Neural cell (in vitro differentiated cells): ENCODE results near the gene ARL6IP5. TPM values are rescaled to one million over a fixed set of nuclear protein-coding genes. Genes with fewer than 3 reads are reported as not detected.

Experiments used
- H2AFZ ChIP-seq: fragments of 200-600, 300-800 bp; sonication (generic), shearing (Covaris generic); 2 replicates; pipeline ENCODE4 v1.6.0; 2014; ENCODE audit warnings: low read depth, mild to moderate bottlenecking, antibody characterized with exemption, low read length, moderate library complexity
- H3F3A ChIP-seq: fragments of 200-600 bp; shearing (Covaris generic); 2 replicates; pipeline ENCODE4 v1.6.1; 2016; ENCODE audit warnings: mild to moderate bottlenecking, moderate library complexity, mixed read lengths, antibody characterized with exemption, low read length; ENCODE audit not compliant: insufficient read depth, poor library complexity, severe bottlenecking
- H3K27ac ChIP-seq: fragments of 200-600, 300-800 bp; sonication (generic), shearing (Covaris generic); 2 replicates; pipeline ENCODE4 v1.5.1; 2014; ENCODE audit warnings: mild to moderate bottlenecking, low read length, moderate library complexity
- H3K27me3 ChIP-seq: fragments of 300-800, 200-600 bp; sonication (generic), shearing (Covaris generic); 2 replicates; pipeline ENCODE4 v1.6.0; 2014; ENCODE audit warnings: mild to moderate bottlenecking, low read depth, low read length, moderate library complexity; ENCODE audit not compliant: insufficient read depth
- H3K36me3 ChIP-seq: fragments of 300-800, 200-600 bp; sonication (generic), shearing (Covaris generic); 2 replicates; pipeline ENCODE4 v1.5.1; 2014; ENCODE audit warnings: mild to moderate bottlenecking, antibody characterized with exemption, low read length, moderate library complexity; ENCODE audit not compliant: insufficient read depth
- H3K4me2 ChIP-seq: fragments of 300-800, 200-600 bp; sonication (generic), shearing (Covaris generic); 2 replicates; pipeline ENCODE4 v1.6.0; 2014; ENCODE audit warnings: mild to moderate bottlenecking, low read length
- H3K4me3 ChIP-seq: fragments of 300-800, 200-600 bp; sonication (generic), shearing (Covaris generic); 2 replicates; pipeline ENCODE4 v1.5.1; 2014; ENCODE audit warnings: mild to moderate bottlenecking, low read length, moderate library complexity
- H3K79me2 ChIP-seq: fragments of 200-600 bp; shearing (Covaris generic); replicated peaks from 2 replicates; pipeline ENCODE4 v1.6.0; 2014; ENCODE audit warnings: mild to moderate bottlenecking, low read length, moderate library complexity; ENCODE audit not compliant: insufficient read depth
- H3K9ac ChIP-seq: fragments of 300-800, 200-600 bp; sonication (generic), shearing (Covaris generic); 2 replicates; pipeline ENCODE4 v1.6.1; 2016; ENCODE audit warnings: mild to moderate bottlenecking, low read length, mixed read lengths
- H3K9me2 ChIP-seq: fragments of 200-600 bp; shearing (Covaris generic); 2 replicates; pipeline ENCODE4 v1.6.1; 2016; ENCODE audit warnings: mild to moderate bottlenecking, low read length, mixed read lengths; ENCODE audit not compliant: insufficient read depth
- H3K9me3 ChIP-seq: fragments of 200-600, 300-800 bp; sonication (generic), shearing (Covaris generic); 2 replicates; pipeline ENCODE4 v1.6.1; 2016; ENCODE audit warnings: mild to moderate bottlenecking, mixed run types, low read length, moderate library complexity, mixed read lengths
- H4K20me1 ChIP-seq: fragments of 200-600 bp; shearing (Covaris generic); 2 replicates; pipeline ENCODE4 v1.6.1; 2016; ENCODE audit warnings: mild to moderate bottlenecking, mixed run types; ENCODE audit not compliant: insufficient read depth
- CTCF ChIP-seq: fragments of 450-650 bp; IDR thresholded peaks from 2 replicates; pipeline ENCODE4 v1.5.1; 2014; ENCODE audit warnings: antibody characterized with exemption, mild to moderate bottlenecking, moderate library complexity; ENCODE audit not compliant: poor library complexity, severe bottlenecking
- EP300 ChIP-seq: fragments of 450-650 bp; conservative IDR thresholded peaks from 2 replicates; pipeline ENCODE4 v1.6.1; 2014; ENCODE audit warnings: antibody characterized with exemption, mild to moderate bottlenecking, moderate library complexity; ENCODE audit not compliant: poor library complexity, severe bottlenecking
- EZH2 ChIP-seq: fragments of 200-600, 300-800 bp; shearing (Covaris generic), sonication (generic); IDR thresholded peaks from 2 replicates; pipeline ENCODE4 v1.6.1; 2014; ENCODE audit warnings: antibody characterized with exemption, low read length, borderline replicate concordance, mild to moderate bottlenecking; ENCODE audit not compliant: insufficient read depth, poor library complexity, severe bottlenecking
- MXI1 ChIP-seq: fragments of 450-650 bp; conservative IDR thresholded peaks from 2 replicates; pipeline ENCODE4 v1.6.1; 2014; ENCODE audit warnings: antibody characterized with exemption, mild to moderate bottlenecking; ENCODE audit not compliant: poor library complexity, severe bottlenecking
- POLR2AphosphoS5 ChIP-seq: IDR thresholded peaks from 2 replicates; pipeline ENCODE4 v1.6.1; 2012
- RAD21 ChIP-seq: fragments of 450-650 bp; conservative IDR thresholded peaks from 2 replicates; pipeline ENCODE4 v1.6.1; 2014; ENCODE audit warnings: antibody characterized with exemption, mild to moderate bottlenecking, moderate library complexity
- REST ChIP-seq: IDR thresholded peaks from 2 replicates; pipeline ENCODE4 v1.6.1; 2012; ENCODE audit warnings: borderline replicate concordance
- SMC3 ChIP-seq: fragments of 450-650 bp; conservative IDR thresholded peaks from 2 replicates; pipeline ENCODE4 v1.6.1; 2014; ENCODE audit warnings: antibody characterized with exemption, mild to moderate bottlenecking, moderate library complexity; ENCODE audit not compliant: poor library complexity
- TAF1 ChIP-seq: IDR thresholded peaks from 2 replicates; pipeline ENCODE4 v1.6.1; 2012; ENCODE audit warnings: low read depth
- polyA plus RNA-seq: library from polyadenylated mRNA; depleted of rRNA; stranded (reverse); fragments of >200 nt; gene quantifications from 2 replicates; pipeline ENCODE4 v1.2.3, GENCODE V29; 2014

ARL6IP5 gene
- polyA plus RNA-seq, 1 donor from 2014 or later = 108 TPM

GRCh38 chr3:69088063-69088462 is 3.3 kb downstream of the ARL6IP5 start:
- Histone ChIP-seq H3K36me3 (no peaks in the 10 kb centered on the region), H3K4me2 (no peak overlapping the region), H3K27me3 (no peaks in the 10 kb centered on the region), H3K9me2 (no peaks in the 10 kb centered on the region), H3K9ac (no peak overlapping the region), H3K79me2 (peaks cover 37% of the 10 kb centered on the region), H2AFZ (no peak overlapping the region), H3K9me3 (no peaks in the 10 kb centered on the region), H3F3A (no peaks in the 10 kb centered on the region), H3K4me3 (peak overlapping the region; percentile 38), H4K20me1 (no peaks in the 10 kb centered on the region), H3K27ac (no peak overlapping the region)
- TF ChIP-seq SMC3 (no peak), CTCF (no peak), EP300 (no peak), REST (no peak)

GRCh38 chr3:69090021-69090420 is 5.3 kb downstream of the ARL6IP5 start:
- Histone ChIP-seq H2AFZ (no peak overlapping the region), H3K79me2 (peaks cover 37% of the 10 kb centered on the region), H3K9ac (no peak overlapping the region), H3F3A (no peaks in the 10 kb centered on the region), H3K36me3 (no peaks in the 10 kb centered on the region), H4K20me1 (no peaks in the 10 kb centered on the region), H3K4me3 (no peak overlapping the region), H3K9me3 (no peaks in the 10 kb centered on the region), H3K4me2 (no peak overlapping the region), H3K27ac (no peak overlapping the region), H3K9me2 (no peaks in the 10 kb centered on the region), H3K27me3 (no peaks in the 10 kb centered on the region)
- TF ChIP-seq MXI1 (no peak), REST (no peak), POLR2AphosphoS5 (no peak), RAD21 (no peak), TAF1 (no peak), SMC3 (no peak), EP300 (no peak), CTCF (no peak), EZH2 (no peak)
